Neuronal stem cell (in vitro differentiated cells): ENCODE measurements around the gene CYP46A1.

Experiments
- DNase-seq: peaks from one replicate; pipeline ENCODE4 v3.0.0-alpha.2; 2013; ENCODE audit warnings: low spot score
- H2AFZ ChIP-seq: one replicate; pipeline ENCODE4 v1.6.1; 2013; ENCODE audit warnings: mild to moderate bottlenecking, low read length, inconsistent platforms
- H2AK5ac ChIP-seq: 2 replicates; pipeline ENCODE4 v1.6.1; 2013; ENCODE audit warnings: low read depth, mild to moderate bottlenecking, inconsistent platforms, low read length, moderate library complexity, mixed read lengths
- H2BK120ac ChIP-seq: 2 replicates; pipeline ENCODE4 v1.6.1; 2013; ENCODE audit warnings: low read depth, mild to moderate bottlenecking, inconsistent platforms, low read length, moderate library complexity, mixed read lengths
- H2BK12ac ChIP-seq: one replicate; pipeline ENCODE4 v1.6.1; 2013; ENCODE audit warnings: low read length, inconsistent platforms
- H2BK15ac ChIP-seq: 2 replicates; pipeline ENCODE4 v1.6.1; 2013; ENCODE audit warnings: mild to moderate bottlenecking, low read length, inconsistent platforms, mixed read lengths
- H2BK5ac ChIP-seq: one replicate; pipeline ENCODE4 v1.6.1; 2013; ENCODE audit warnings: inconsistent platforms, mild to moderate bottlenecking, low read length, moderate library complexity
- H3K14ac ChIP-seq: one replicate; pipeline ENCODE4 v1.6.1; 2013; ENCODE audit warnings: low read length, inconsistent platforms
- H3K18ac ChIP-seq: 2 replicates; pipeline ENCODE4 v1.6.1; 2013; ENCODE audit warnings: low read length, inconsistent platforms
- H3K23ac ChIP-seq: 2 replicates; pipeline ENCODE4 v1.6.1; 2013; ENCODE audit warnings: low read depth, mild to moderate bottlenecking, mixed read lengths, low read length, inconsistent platforms; ENCODE audit not compliant: poor library complexity
- H3K27ac ChIP-seq: replicated peaks from 3 replicates; pipeline ENCODE4 v1.5.1; 2013; ENCODE audit warnings: low read length, inconsistent platforms
- H3K27me3 ChIP-seq, 3 experiments: 2 replicates each; pipeline ENCODE4 v1.6.1; 2013; ENCODE audit warnings: low read length in 3 of 3, mild to moderate bottlenecking in 2 of 3, inconsistent platforms in 1 of 3, low read depth in 1 of 3, mixed read lengths in 1 of 3, moderate library complexity in 1 of 3; ENCODE audit not compliant: control insufficient read depth in 3 of 3, insufficient read depth in 3 of 3
- H3K36me3 ChIP-seq, 2 donors: replicated peaks in 1 of 2; 2 replicates each; pipeline ENCODE4 v1.6.1; 2013; ENCODE audit warnings: low read length in 2 of 2; ENCODE audit not compliant: control insufficient read depth in 2 of 2, insufficient read depth in 2 of 2
- H3K4ac ChIP-seq: 2 replicates; pipeline ENCODE4 v1.6.1; 2013; ENCODE audit warnings: inconsistent platforms, mild to moderate bottlenecking, low read length, moderate library complexity
- H3K4me1 ChIP-seq, 2 donors: 1 replicate in 1 of 2; 2 replicates in 1 of 2; pipeline ENCODE4 v1.6.1; 2013; ENCODE audit warnings: low read length in 2 of 2, low read depth in 1 of 2; ENCODE audit not compliant: control insufficient read depth in 2 of 2, insufficient read depth in 1 of 2
- H3K4me2 ChIP-seq: one replicate; pipeline ENCODE4 v1.6.1; 2013; ENCODE audit warnings: mild to moderate bottlenecking, low read length, inconsistent platforms; ENCODE audit not compliant: insufficient read depth, poor library complexity, severe bottlenecking
- H3K4me3 ChIP-seq, 2 donors: 2 replicates each; pipeline ENCODE4 v1.5.1; 2013; ENCODE audit warnings: low read length in 2 of 2, mild to moderate bottlenecking in 2 of 2, inconsistent platforms in 1 of 2, moderate library complexity in 1 of 2
- H3K79me1 ChIP-seq: one replicate; pipeline ENCODE4 v1.6.1; 2013; ENCODE audit warnings: low read depth, mild to moderate bottlenecking, inconsistent platforms, low read length, moderate library complexity
- H3K9ac ChIP-seq: one replicate; pipeline ENCODE4 v1.6.1; 2013; ENCODE audit warnings: mild to moderate bottlenecking, low read depth, low read length, inconsistent platforms; ENCODE audit not compliant: poor library complexity
- H3K9me3 ChIP-seq, 2 donors: replicated peaks in 1 of 2; 2 replicates each; pipeline versions ENCODE3 to v1.6.1; 2013; ENCODE audit warnings: low read length in 2 of 2, mild to moderate bottlenecking in 2 of 2, inconsistent platforms in 1 of 2, low read depth in 1 of 2, mixed read lengths in 1 of 2, moderate library complexity in 1 of 2; ENCODE audit not compliant: control insufficient read depth in 2 of 2, insufficient read depth in 1 of 2
- H4K8ac ChIP-seq: one replicate; pipeline ENCODE4 v1.6.1; 2013; ENCODE audit warnings: low read depth, mild to moderate bottlenecking, inconsistent platforms, low read length, moderate library complexity
- H4K91ac ChIP-seq: one replicate; pipeline ENCODE4 v1.6.1; 2013; ENCODE audit warnings: low read length, low read depth, mild to moderate bottlenecking, inconsistent platforms; ENCODE audit not compliant: poor library complexity
- WGBS, 2 donors: extraction: QIAGEN DNeasy Blood & Tissue Kit; methylation state at CpG; one replicate each; pipeline ENCODE4 v1.1.7; 2013; ENCODE audit warnings: missing lambda C conversion rate in 2 of 2, mixed read lengths in 1 of 2; ENCODE audit not compliant: insufficient read length in 2 of 2, insufficient replicate concordance in 1 of 2; ENCODE audit errors: extremely low coverage in 2 of 2; 5-methylcytosine and 5-hydroxymethylcytosine counted together

CYP46A1 gene

DNA sequence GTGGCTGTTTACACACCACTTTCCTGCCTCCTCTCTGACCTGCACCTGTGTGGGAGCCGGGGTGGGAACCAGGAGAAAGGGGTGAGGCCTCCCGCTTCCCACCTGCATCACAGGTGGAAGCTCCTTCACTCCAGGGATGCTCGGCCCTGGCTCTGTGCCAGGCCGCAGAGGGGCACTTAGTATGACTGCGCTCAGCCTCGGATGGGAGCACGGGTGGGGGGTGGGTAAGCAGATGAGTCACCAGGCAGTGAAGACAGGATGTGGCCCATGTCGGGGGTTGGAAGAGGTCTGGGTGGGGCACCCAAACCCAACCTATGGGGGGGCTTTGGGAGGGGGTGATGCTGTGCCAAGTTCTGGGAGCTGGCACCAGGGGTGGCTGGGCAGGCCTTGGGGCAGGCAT lies 7.4 kb upstream of the CYP46A1 start:
- no peak overlapping the region for H3K14ac ChIP-seq
- peak overlapping the region; percentile 71 for H2AK5ac ChIP-seq
- no peak overlapping the region for H3K4me2 ChIP-seq
- no peak overlapping the region for H3K9ac ChIP-seq
- no CpG with 5 or more reads among the region's 8 CpGs for WGBS, 2 donors
- H3K23ac ChIP-seq, result no peak overlapping the region
- no peak overlapping the region for H2BK5ac ChIP-seq
- no peak for DNase-seq
- no peak overlapping the region for H2AFZ ChIP-seq
- H3K4me1 ChIP-seq, result peaks cover 18 to 25% of the 10 kb centered on the region in 2 donors
- peaks cover 3% of the 10 kb centered on the region for H3K79me1 ChIP-seq
- H3K27ac ChIP-seq, result no peak overlapping the region
- H2BK12ac ChIP-seq, result no peak overlapping the region
- no peak overlapping the region for H4K8ac ChIP-seq
- H3K27me3 ChIP-seq, result no peaks in the 10 kb centered on the region
- peaks cover 13 to 22% of the 10 kb centered on the region in 2 donors for H3K9me3 ChIP-seq
- H3K4me3 ChIP-seq, result no peak overlapping the region
- peak overlapping the region; percentile 46 for H4K91ac ChIP-seq
- H3K18ac ChIP-seq, result no peak overlapping the region
- H3K4ac ChIP-seq, result no peak overlapping the region
- H3K36me3 ChIP-seq, result peaks cover 0 to 2% of the 10 kb centered on the region in 2 donors
- H2BK120ac ChIP-seq, result peak overlapping the region; percentile 95
- peak overlapping the region; percentile 96 for H2BK15ac ChIP-seq

DNA sequence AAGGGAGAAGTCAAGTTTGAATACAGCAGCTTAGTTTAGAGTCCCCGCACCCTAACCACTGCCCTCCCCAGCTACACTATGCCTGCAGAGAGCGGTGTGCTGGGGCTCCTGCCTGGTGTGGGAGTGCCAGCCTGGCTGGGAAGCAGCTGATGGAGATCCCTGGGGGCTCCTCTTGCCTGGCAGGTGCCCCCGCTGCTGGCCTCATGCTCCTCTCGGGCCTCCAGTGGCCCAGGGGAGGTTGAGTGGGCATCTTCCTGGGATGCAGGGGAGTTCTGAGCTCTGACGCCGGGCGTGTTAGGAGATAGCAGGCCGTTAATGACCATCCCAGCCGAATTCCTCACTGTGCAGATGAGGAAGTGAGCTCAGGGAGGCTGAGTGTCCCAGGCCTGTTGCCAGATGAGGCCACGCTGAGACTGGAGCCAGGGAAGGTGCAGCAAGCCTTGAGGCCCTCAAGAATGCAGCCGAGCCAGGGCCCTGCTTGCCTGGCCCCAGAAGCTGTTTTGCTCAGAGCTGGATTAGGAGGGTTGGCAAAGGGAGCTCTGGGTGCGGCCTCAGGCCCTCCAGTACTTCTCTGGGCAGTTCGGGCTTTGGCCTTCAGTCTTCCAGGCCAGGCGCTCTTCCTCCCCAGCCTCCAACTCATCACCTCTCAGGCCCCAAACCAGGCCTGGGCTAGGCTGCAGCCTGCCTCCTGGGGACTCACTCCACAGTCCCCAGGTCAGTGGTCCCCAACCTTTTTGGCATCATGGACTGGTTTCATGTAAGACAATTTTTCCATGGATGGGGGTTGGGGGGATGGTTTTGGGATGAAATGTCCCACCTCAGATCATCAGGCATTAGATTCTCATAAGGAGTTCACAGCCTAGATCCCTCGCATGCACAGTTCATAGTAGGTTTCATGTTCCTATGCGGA lies 6.6 kb upstream of the CYP46A1 start:
- Histone ChIP-seq H2BK15ac (peak overlapping the region; percentile 96), H4K8ac (no peak overlapping the region), H2BK12ac (no peak overlapping the region), H3K4me1 (peaks cover 12 to 17% of the 10 kb centered on the region in 2 donors), H3K4ac (no peak overlapping the region), H2BK5ac (no peak overlapping the region), H2BK120ac (peak overlapping the region; percentile 95), H3K9me3 (peaks cover 13 to 22% of the 10 kb centered on the region in 2 donors), H3K14ac (no peak overlapping the region), H3K79me1 (peaks cover 3% of the 10 kb centered on the region), H2AFZ (no peak overlapping the region), H2AK5ac (peak overlapping the region; percentile 71), H3K4me3 (no peak overlapping the region), H3K27ac (no peak overlapping the region), H3K9ac (no peak overlapping the region), H4K91ac (peak overlapping the region; percentile 59), H3K4me2 (no peak overlapping the region), H3K36me3 (peaks cover 0 to 2% of the 10 kb centered on the region in 2 donors), H3K27me3 (no peaks in the 10 kb centered on the region), H3K18ac (peak overlapping the region; percentile 59), H3K23ac (no peak overlapping the region)
- DNase-seq, result no peak
- no CpG with 5 or more reads among the region's 16 CpGs for WGBS, 2 donors

DNA sequence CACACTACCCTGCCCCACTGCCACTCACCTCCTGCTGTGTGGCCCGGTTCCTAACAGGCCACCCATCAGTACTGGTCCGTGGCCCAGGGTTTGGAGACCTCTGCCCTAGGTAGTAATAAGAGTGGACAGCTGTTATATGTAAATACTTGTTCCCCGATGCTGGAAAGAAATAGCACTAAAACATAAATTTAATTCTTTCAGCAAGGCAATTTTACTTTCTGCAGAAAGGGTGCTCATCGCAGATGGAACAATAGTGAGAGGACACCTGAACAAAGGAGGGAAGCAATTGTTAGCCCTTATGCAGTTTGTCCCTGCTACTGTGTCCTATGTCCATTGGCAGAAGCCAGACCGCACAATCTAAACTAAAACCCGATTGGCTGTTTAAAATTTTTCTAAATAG lies 5.9 kb upstream of the CYP46A1 start:
- Histone ChIP-seq H2BK12ac (no peak overlapping the region), H3K4ac (no peak overlapping the region), H3K18ac (no peak overlapping the region), H3K4me1 (peaks cover 11 to 13% of the 10 kb centered on the region in 2 donors), H2BK120ac (no peak overlapping the region), H3K9me3 (peaks cover 13 to 22% of the 10 kb centered on the region in 2 donors), H4K8ac (no peak overlapping the region), H4K91ac (no peak overlapping the region), H2AK5ac (no peak overlapping the region), H3K9ac (no peak overlapping the region), H3K23ac (no peak overlapping the region), H3K79me1 (peaks cover 3% of the 10 kb centered on the region), H3K27me3 (no peaks in the 10 kb centered on the region), H2BK5ac (no peak overlapping the region), H3K14ac (no peak overlapping the region), H3K4me3 (no peak overlapping the region), H3K4me2 (no peak overlapping the region), H3K27ac (no peak overlapping the region), H2BK15ac (no peak overlapping the region), H2AFZ (no peak overlapping the region), H3K36me3 (peaks cover 0 to 2% of the 10 kb centered on the region in 2 donors)
- DNase-seq, result no peak
- WGBS, 2 donors, result no CpG with 5 or more reads among the region's 6 CpGs

- Histone ChIP-seq H2AFZ (no peak overlapping the region), H3K27ac (no peak overlapping the region), H3K4me3 (no peak overlapping the region), H3K79me1 (peaks cover 3% of the 10 kb centered on the region), H3K14ac (no peak overlapping the region), H3K18ac (no peak overlapping the region), H2BK15ac (no peak overlapping the region), H2AK5ac (no peak overlapping the region), H2BK5ac (no peak overlapping the region), H3K4me1 (peaks cover 7 to 8% of the 10 kb centered on the region in 2 donors), H3K27me3 (no peaks in the 10 kb centered on the region), H3K23ac (peak overlapping the region; percentile 10), H3K4me2 (no peak overlapping the region), H3K4ac (no peak overlapping the region), H2BK12ac (no peak overlapping the region), H4K91ac (peak overlapping the region; percentile 46), H4K8ac (peak overlapping the region; percentile 65), H2BK120ac (no peak overlapping the region), H3K36me3 (peaks cover 0 to 2% of the 10 kb centered on the region in 2 donors), H3K9me3 (peaks cover 13 to 22% of the 10 kb centered on the region in 2 donors), H3K9ac (no peak overlapping the region)
- no peak for DNase-seq
- no CpG with 5 or more reads among the region's 2 CpGs for WGBS, 2 donors
Measured at GRCh38 chr14:99679111-99679510, 5.0 kb upstream of the CYP46A1 start.
